Stimulated activated CD4-positive, alpha-beta T cell treated with anti-CD3 and anti-CD28 coated beads, TNF-alpha, amount 100 ng/mL, for 48 hours (primary cell): ENCODE measurements around the gene YWHAH.

ENCODE experiments used
- DNase-seq, 3 donors: peaks; one replicate each; pipeline ENCODE4 v3.0.0-alpha.2; 2020; ENCODE audit warnings: low read depth in 3 of 3

Gene YWHAH

GRCh38 chr22:31950226-31950625 lies 5.9 kb downstream of the YWHAH start:
- no peak for DNase-seq

GRCh38 chr22:31951194-31952093 lies 7.1 kb downstream of the YWHAH start:
- no peak for DNase-seq

- no peak for DNase-seq
These were observed 7.7 kb downstream of the YWHAH start for GRCh38 chr22:31952094-31952401.

GRCh38 chr22:31952472-31952871 lies 8.1 kb downstream of the YWHAH start:
- DNase-seq: no peak

GRCh38 chr22:31953261-31953660 lies 8.9 kb downstream of the YWHAH start:
- DNase-seq: no peak

GRCh38 chr22:31954535-31955523 lies 10.5 kb downstream of the YWHAH start:
- DNase-seq: no peak

- DNase-seq: no peak
These were observed 12.0 kb downstream of the YWHAH start for GRCh38 chr22:31956360-31956759.

- no peak for DNase-seq
These were observed 13.7 kb downstream of the YWHAH start for GRCh38 chr22:31957970-31958594.

GRCh38 chr22:31958625-31959239 lies 14.4 kb downstream of the YWHAH start:
- DNase-seq: no peak

- DNase-seq: no peak
These were observed 16.4 kb downstream of the YWHAH start for GRCh38 chr22:31960767-31961166.

GRCh38 chr22:31962387-31963125 lies 18.2 kb downstream of the YWHAH start:
- DNase-seq: no peak

- DNase-seq: no peak
These were observed 23.7 kb downstream of the YWHAH start for GRCh38 chr22:31968022-31968421.

GRCh38 chr22:31969789-31970489 lies 25.6 kb downstream of the YWHAH start:
- peak in 2 of 3 donors; percentile 49 to 56 for DNase-seq

- DNase-seq: peak; percentile 76 to 87 (median 79)
These were observed 26.4 kb downstream of the YWHAH start for GRCh38 chr22:31970490-31971444.

GRCh38 chr22:31972180-31972579 lies 27.8 kb downstream of the YWHAH start:
- DNase-seq: no peak

- no peak for DNase-seq
These were observed 29.4 kb downstream of the YWHAH start for GRCh38 chr22:31973739-31974138.

GRCh38 chr22:31977141-31977841 lies 33.0 kb downstream of the YWHAH start:
- DNase-seq: peak; percentile 66 to 81 (median 72)

GRCh38 chr22:31977939-31978338 lies 33.6 kb downstream of the YWHAH start:
- DNase-seq: no peak

GRCh38 chr22:31980628-31981027 lies 36.3 kb downstream of the YWHAH start:
- no peak for DNase-seq
